ENCODE data around the gene GCK. TPM values are rescaled to one million over a fixed set of nuclear protein-coding genes. Genes with fewer than 3 reads are reported as not detected.

Gene GCK
- polyA plus RNA-seq, 1 donor from 2014 or later = 0.68 TPM

DNA sequence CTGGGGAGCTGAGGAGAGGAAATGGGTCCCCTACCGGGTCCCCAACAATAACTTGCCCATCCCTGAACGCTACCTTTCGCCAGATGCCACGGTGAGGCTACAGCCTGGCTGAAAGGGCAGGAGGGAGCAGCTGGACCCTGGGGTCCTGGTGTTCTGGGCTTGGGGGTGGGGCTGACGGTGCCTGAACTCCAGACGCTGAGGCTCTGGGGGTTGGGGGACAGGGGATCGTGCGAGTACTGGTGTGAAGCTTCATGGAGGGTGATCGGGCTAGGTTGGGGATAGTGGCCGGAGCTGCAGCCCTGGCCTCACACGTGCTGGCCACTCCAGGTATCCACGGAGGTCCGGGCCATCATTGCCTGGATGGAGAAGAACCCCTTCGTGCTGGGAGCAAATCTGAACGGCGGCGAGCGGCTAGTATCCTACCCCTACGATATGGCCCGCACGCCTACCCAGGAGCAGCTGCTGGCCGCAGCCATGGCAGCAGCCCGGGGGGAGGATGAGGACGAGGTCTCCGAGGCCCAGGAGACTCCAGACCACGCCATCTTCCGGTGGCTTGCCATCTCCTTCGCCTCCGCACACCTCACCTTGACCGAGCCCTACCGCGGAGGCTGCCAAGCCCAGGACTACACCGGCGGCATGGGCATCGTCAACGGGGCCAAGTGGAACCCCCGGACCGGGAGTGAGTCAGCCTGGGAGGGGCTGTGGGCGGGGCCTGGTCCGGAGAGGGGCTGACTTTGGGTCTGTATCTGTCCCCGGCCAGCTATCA is 76.8 kb downstream of the GCK start:
- Mint-ChIP-seq H3K4me1 (no peaks in the 10 kb centered on the region), H3K9me3 (no peaks in the 10 kb centered on the region), H3K27ac (no peak overlapping the region), H3K27me3 (peaks cover 4% of the 10 kb centered on the region), H3K4me3 (no peak overlapping the region), H3K36me3 (no peaks in the 10 kb centered on the region)

- H3K27ac Mint-ChIP-seq = no peak overlapping the region
- no peak overlapping the region for H3K4me3 Mint-ChIP-seq
- no peaks in the 10 kb centered on the region for H3K36me3 Mint-ChIP-seq
- H3K4me1 Mint-ChIP-seq = no peaks in the 10 kb centered on the region
- no peaks in the 10 kb centered on the region for H3K9me3 Mint-ChIP-seq
- H3K27me3 Mint-ChIP-seq = peaks cover 4% of the 10 kb centered on the region
These were observed 77.5 kb downstream of the GCK start for GRCh38 chr7:44111761-44112160.

DNA sequence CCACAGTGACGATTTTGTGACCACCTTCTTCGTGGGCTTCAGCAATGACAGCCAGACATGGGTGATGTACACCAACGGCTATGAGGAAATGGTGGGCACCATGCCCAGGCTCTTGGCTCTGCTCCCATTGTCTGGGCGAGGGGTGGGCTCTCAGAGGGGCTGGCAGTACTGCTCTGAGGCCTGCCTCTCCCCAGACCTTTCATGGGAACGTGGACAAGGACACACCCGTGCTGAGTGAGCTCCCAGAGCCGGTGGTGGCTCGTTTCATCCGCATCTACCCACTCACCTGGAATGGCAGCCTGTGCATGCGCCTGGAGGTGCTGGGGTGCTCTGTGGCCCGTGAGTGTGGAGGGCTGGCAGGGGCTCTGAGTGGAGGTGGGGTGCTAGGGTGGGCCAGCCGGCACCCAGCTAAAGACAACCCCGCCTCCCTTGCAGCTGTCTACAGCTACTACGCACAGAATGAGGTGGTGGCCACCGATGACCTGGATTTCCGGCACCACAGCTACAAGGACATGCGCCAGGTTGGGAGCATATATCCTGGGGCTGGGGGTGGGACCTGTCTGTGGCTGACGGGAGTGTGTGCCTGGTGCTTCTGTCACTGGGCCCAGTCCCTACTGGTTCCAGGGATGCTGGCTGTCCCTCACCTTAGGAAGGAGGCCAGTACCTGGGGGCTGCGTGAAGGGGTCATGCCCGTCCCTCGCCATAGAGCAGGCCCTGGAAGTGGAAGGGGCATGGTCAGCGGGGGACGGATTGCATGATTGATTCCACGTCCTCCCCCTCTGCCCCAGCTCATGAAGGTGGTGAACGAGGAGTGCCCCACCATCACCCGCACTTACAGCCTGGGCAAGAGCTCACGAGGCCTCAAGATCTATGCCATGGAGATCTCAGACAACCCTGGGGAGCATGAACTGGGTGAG is 78.3 kb downstream of the GCK start:
- Mint-ChIP-seq H3K27ac (no peak overlapping the region), H3K9me3 (no peaks in the 10 kb centered on the region), H3K4me3 (no peak overlapping the region), H3K4me1 (peaks cover under 1 to 1% (median under 1%) of the 10 kb centered on the region in 3 donors), H3K27me3 (peaks cover 4% of the 10 kb centered on the region), H3K36me3 (peaks cover 1% of the 10 kb centered on the region)

DNA sequence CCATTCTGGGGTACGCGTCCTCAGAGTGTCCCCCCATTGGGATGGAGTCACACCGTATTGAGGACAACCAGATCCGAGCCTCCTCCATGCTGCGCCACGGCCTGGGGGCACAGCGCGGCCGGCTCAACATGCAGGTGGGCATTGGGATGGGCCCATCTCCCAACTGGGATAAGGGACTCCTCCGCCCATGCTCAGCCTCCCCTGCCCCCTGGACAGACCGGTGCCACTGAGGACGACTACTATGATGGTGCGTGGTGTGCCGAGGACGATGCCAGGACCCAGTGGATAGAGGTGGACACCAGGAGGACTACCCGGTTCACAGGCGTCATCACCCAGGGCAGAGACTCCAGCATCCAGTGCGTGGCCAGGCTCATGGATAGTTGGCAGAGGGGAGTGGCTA is 79.2 kb downstream of the GCK start:
- no peak overlapping the region for H3K4me3 Mint-ChIP-seq
- H3K27ac Mint-ChIP-seq = no peak overlapping the region
- peaks cover 1% of the 10 kb centered on the region for H3K36me3 Mint-ChIP-seq
- peaks cover 13% of the 10 kb centered on the region for H3K27me3 Mint-ChIP-seq
- no peaks in the 10 kb centered on the region for H3K9me3 Mint-ChIP-seq
- H3K4me1 Mint-ChIP-seq = peaks cover 6 to 9% (median 8%) of the 10 kb centered on the region in 3 donors

DNA sequence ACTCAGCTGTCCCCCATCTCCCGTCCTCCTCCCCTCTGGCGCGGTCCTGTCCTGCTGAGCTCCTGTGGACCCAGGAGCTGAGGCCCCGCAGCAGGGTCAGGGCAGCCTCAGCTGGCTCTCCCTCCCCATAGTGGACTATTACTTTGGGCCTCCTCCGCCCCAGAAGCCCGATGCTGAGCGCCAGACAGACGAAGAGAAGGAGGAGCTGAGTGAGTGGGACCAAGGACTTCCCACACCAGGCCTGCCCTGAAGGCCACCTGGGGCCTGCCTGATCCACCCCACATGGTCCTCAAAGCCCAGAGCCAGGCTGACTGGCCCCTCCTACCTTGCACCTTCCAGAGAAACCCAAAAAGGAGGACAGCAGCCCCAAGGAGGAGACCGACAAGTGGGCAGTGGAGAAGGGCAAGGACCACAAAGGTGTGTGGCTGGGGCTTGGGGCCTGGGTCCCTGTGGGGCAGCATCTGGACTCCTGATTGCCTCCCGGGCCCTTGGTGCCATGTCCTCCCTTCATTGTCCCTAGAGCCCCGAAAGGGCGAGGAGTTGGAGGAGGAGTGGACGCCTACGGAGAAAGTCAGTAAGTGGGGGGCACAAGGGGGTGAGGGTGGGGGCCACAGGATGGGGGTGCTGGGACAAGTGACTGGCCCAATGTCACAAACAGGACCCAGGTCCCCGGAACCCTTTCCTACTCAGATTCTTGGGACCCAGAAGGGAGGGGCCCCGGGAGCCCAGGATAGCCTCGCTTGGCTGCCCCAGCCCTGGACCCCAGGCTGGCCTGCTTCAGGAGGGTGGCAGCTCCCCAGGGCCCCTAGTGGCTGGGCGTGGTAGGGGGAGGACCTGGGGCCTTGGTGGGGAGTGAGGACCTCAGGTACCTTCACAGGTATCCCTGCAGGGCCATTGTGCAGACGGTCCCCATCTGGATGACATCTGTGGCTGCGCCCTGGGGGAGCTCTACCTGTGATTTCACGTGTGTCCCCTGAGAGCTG is 80.2 kb downstream of the GCK start:
- Mint-ChIP-seq H3K27me3 (peaks cover 13% of the 10 kb centered on the region), H3K4me3 (no peak overlapping the region), H3K27ac (no peak overlapping the region), H3K9me3 (no peaks in the 10 kb centered on the region), H3K36me3 (peaks cover 1% of the 10 kb centered on the region), H3K4me1 (peaks cover 6 to 9% (median 8%) of the 10 kb centered on the region in 3 donors)

- H3K36me3 Mint-ChIP-seq = peaks cover 1% of the 10 kb centered on the region
- H3K27ac Mint-ChIP-seq = no peak overlapping the region
- H3K9me3 Mint-ChIP-seq = no peaks in the 10 kb centered on the region
- H3K4me1 Mint-ChIP-seq = peaks cover 6 to 9% (median 8%) of the 10 kb centered on the region in 3 donors
- peaks cover 13% of the 10 kb centered on the region for H3K27me3 Mint-ChIP-seq
- H3K4me3 Mint-ChIP-seq = peak overlapping the region in 1 of 4 donors; percentile 21
These were observed 81.1 kb downstream of the GCK start for GRCh38 chr7:44107961-44108767.

- Mint-ChIP-seq H3K4me1 (peaks cover 7 to 9% (median 8%) of the 10 kb centered on the region in 3 donors), H3K4me3 (no peak overlapping the region), H3K27ac (no peak overlapping the region), H3K27me3 (peaks cover 14% of the 10 kb centered on the region), H3K36me3 (peaks cover 1% of the 10 kb centered on the region), H3K9me3 (no peaks in the 10 kb centered on the region)
These were observed 81.9 kb downstream of the GCK start for GRCh38 chr7:44107116-44107960.

DNA sequence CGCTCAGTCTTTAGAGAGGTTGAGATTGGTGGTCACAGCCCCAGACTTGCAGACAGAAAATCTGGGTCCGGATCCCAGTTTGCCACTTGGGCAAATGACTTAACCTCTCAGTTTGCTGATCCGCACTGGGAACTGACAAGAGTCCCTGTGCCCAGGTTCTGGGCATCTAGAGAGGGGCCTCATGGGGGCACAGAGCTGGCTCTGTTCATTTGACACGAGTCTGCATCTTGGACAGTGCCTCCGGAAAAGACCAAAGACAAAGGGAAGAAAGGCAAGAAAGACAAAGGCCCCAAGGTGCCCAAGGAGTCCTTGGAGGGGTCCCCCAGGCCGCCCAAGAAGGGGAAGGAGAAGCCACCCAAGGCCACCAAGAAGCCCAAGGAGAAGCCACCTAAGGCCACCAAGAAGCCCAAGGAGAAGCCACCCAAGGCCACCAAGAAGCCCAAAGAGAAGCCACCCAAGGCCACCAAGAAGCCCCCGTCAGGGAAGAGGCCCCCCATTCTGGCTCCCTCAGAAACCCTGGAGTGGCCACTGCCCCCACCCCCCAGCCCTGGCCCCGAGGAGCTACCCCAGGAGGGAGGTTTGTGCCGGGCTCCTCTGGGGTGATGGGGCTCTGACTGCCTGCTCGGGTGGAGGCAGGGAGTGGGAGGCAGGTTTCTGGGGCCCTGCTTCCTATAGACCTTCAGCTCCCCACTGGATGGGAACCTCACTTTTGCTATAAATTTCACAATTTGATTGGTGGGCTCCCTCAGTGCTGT is 82.8 kb downstream of the GCK start:
- H3K27me3 Mint-ChIP-seq = peaks cover 16% of the 10 kb centered on the region
- H3K36me3 Mint-ChIP-seq = peaks cover 1% of the 10 kb centered on the region
- H3K9me3 Mint-ChIP-seq = no peaks in the 10 kb centered on the region
- H3K27ac Mint-ChIP-seq = no peak overlapping the region
- H3K4me1 Mint-ChIP-seq = peaks cover 9 to 11% (median 10%) of the 10 kb centered on the region in 3 donors
- H3K4me3 Mint-ChIP-seq = peak overlapping the region in 1 of 4 donors; percentile 65

DNA sequence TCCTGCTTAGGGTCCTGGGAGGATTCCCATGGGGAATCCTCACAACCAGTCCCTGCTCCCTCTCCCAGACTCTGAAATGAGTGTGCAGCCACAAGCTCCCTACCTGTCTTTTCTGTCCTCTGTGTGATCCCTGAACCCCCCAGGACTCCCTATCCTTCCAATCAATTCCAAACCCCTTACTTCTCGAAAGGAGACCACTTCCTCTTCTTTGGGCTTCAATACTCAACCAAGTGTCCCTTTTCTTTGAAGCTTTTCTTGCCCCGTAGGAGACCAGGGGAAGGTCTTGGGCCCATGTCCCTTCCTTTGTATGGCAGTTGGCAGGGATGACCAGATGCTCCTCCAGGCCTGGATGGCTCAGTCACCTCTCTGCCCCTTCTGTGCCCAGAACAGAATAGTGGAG is 83.4 kb downstream of the GCK start:
- peaks cover 9 to 11% (median 10%) of the 10 kb centered on the region in 3 donors for H3K4me1 Mint-ChIP-seq

DNA sequence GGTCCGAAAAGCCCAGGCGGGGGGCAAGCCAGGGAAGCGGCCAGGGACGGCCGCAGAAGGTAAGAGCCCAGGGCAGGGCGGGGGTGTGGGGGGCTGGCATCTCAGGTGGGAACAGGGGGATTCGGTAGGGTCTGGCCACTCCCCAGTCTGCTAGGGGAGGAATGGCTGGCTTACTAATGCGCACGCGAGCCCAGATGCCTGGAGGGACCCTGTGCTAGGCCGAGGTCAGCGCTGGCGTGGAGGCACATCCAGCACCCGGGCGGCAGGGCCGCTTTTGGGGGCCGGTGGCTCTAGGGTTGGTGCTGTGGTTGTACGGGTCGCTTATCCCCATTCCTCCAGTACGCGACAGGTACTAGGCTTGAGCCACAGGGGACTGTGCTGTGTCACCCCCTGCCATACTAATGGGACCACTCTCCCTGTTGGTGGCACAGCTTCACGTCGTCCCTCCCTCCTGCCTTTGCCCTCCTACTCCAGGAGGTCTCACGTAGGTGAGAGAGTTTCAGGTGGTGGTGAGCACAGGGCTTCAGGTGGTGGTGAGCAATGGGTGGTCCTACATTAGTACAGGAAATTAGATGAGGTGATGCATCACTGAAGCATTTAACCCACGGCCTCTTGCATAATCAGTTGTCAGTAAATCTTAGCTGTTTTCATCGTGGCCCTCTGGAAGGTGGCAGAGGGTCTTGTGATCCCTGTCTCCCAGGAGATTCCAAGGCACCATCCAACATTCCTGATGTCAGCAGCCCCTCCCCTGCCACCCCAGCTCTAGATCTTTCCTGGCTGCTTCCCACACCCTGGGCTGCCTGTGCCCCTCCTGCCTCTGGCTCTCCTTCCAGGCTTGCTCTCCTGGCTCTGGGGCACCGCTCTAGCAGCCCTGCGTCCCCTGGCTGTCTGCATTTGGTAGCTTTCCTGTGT is 84.1 kb downstream of the GCK start:
- H3K27me3 Mint-ChIP-seq = peaks cover 13% of the 10 kb centered on the region
- peak overlapping the region; percentile 65 to 85 (median 70) for H3K4me3 Mint-ChIP-seq
- H3K4me1 Mint-ChIP-seq = peaks cover 9 to 18% (median 10%) of the 10 kb centered on the region in 3 donors
- H3K27ac Mint-ChIP-seq = no peak overlapping the region
- H3K36me3 Mint-ChIP-seq = peaks cover 1% of the 10 kb centered on the region
- H3K9me3 Mint-ChIP-seq = no peaks in the 10 kb centered on the region

More for the DNA sequence above, 83.4 kb downstream of the GCK start:
- Mint-ChIP-seq H3K9me3 (no peaks in the 10 kb centered on the region), H3K36me3 (peaks cover 1% of the 10 kb centered on the region), H3K27me3 (peaks cover 16% of the 10 kb centered on the region), H3K4me3 (peak overlapping the region in 3 of 4 donors; percentile 65 to 80 (median 70)), H3K27ac (no peak overlapping the region)

GRCh38 chr7:44103923-44104859 is 85.0 kb downstream of the GCK start, which contains the start of gene AEBP1:
Gene AEBP1 (plus strand): TSS chr7:44104345. CDS start chr7:44104666, 321 bp downstream.
- peak within 1 kb of the TSS; percentile 70 to 85 (median 79) for H3K4me3 Mint-ChIP-seq
- H3K9me3 Mint-ChIP-seq = no peaks in the 10 kb centered on the region
- H3K36me3 Mint-ChIP-seq = peaks cover 1% of the 10 kb centered on the region
- H3K4me1 Mint-ChIP-seq = peaks cover 9 to 18% (median 11%) of the 10 kb centered on the region in 3 donors
- H3K27ac Mint-ChIP-seq = no peak within 1 kb of the TSS
- peaks cover 12% of the 10 kb centered on the region for H3K27me3 Mint-ChIP-seq
